Ishikawa (cell line): ENCODE data around the gene GNG2.

ENCODE experiments used
- CEBPB ChIP-seq: IDR thresholded peaks from 2 replicates; pipeline ENCODE4 v1.6.1; 2012
- EP300 ChIP-seq: IDR thresholded peaks from 2 replicates; pipeline ENCODE4 v1.6.1; 2012; ENCODE audit warnings: borderline replicate concordance
- FOXM1 ChIP-seq: IDR thresholded peaks from 2 replicates; pipeline ENCODE4 v1.6.1; 2012; ENCODE audit warnings: low read depth, borderline replicate concordance
- MAX ChIP-seq: IDR thresholded peaks from 2 replicates; pipeline ENCODE4 v1.6.1; 2012
- NFIC ChIP-seq: IDR thresholded peaks from 2 replicates; pipeline ENCODE4 v1.6.1; 2012
- RAD21 ChIP-seq: IDR thresholded peaks from 2 replicates; pipeline ENCODE4 v1.6.1; 2012; ENCODE audit warnings: low read depth
- TCF12 ChIP-seq: IDR thresholded peaks from 2 replicates; pipeline ENCODE4 v1.6.1; 2012; ENCODE audit warnings: low read depth
- TEAD4 ChIP-seq: IDR thresholded peaks from 2 replicates; pipeline ENCODE4 v1.6.1; 2012
- YY1 ChIP-seq: IDR thresholded peaks from 2 replicates; pipeline ENCODE4 v1.6.1; 2012; ENCODE audit warnings: low read depth
- TF ChIP-seq, protein P1 (sequence below): IDR thresholded peaks from 2 replicates; pipeline ENCODE4 v1.6.1; 2012; ENCODE audit warnings: low read depth, mild to moderate bottlenecking

DNA sequence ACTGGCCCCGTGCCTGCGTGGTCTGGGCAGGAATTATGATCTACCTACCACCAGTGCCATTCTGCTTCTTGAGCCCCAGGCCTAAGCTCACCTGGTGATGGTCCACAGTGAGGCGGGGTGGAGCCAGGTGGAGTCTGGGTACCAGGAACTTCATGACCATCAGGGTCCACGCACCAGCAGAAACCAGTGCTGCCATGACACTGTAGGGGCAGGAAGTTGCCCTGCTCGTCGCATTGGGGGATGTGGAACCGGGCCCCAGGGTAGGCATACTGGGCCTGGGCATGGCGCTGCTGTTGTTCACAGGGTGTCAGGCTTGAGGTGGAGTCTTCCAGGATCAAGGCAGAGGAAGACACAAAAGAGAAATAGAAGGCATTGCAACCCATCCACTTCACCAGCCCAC is 158.6 kb downstream of the GNG2 start:
- no peak for TF ChIP-seq YY1
- TF ChIP-seq, protein P1, sequence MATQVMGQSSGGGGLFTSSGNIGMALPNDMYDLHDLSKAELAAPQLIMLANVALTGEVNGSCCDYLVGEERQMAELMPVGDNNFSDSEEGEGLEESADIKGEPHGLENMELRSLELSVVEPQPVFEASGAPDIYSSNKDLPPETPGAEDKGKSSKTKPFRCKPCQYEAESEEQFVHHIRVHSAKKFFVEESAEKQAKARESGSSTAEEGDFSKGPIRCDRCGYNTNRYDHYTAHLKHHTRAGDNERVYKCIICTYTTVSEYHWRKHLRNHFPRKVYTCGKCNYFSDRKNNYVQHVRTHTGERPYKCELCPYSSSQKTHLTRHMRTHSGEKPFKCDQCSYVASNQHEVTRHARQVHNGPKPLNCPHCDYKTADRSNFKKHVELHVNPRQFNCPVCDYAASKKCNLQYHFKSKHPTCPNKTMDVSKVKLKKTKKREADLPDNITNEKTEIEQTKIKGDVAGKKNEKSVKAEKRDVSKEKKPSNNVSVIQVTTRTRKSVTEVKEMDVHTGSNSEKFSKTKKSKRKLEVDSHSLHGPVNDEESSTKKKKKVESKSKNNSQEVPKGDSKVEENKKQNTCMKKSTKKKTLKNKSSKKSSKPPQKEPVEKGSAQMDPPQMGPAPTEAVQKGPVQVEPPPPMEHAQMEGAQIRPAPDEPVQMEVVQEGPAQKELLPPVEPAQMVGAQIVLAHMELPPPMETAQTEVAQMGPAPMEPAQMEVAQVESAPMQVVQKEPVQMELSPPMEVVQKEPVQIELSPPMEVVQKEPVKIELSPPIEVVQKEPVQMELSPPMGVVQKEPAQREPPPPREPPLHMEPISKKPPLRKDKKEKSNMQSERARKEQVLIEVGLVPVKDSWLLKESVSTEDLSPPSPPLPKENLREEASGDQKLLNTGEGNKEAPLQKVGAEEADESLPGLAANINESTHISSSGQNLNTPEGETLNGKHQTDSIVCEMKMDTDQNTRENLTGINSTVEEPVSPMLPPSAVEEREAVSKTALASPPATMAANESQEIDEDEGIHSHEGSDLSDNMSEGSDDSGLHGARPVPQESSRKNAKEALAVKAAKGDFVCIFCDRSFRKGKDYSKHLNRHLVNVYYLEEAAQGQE = no peak
- no peak for TF ChIP-seq MAX
- no peak for TF ChIP-seq FOXM1
- no peak for TF ChIP-seq EP300
- no peak for TF ChIP-seq NFIC
- TF ChIP-seq RAD21 = no peak
- TF ChIP-seq TEAD4 = no peak
- no peak for TF ChIP-seq CEBPB
- TF ChIP-seq TCF12 = no peak
